Measurements from ENCODE around the gene ACTR3. TPM values are rescaled to one million over a fixed set of nuclear protein-coding genes. Genes with fewer than 3 reads are reported as not detected.

ACTR3 gene
- total and polyA plus RNA-seq, 10 of the 15 experiments (the other 5 are each of a cell fraction or from before 2014, with no cell fraction given), result 79.1 to 616 (median 471) TPM

GRCh38 chr2:113867571-113867970 lies 22.3 kb upstream of the ACTR3 start:
- Histone ChIP-seq H3K9me3 (replicated peaks; ENCODE audit: control insufficient read depth, insufficient read depth, low read length) (no peaks in the 10 kb centered on the region), H4K20me1 (ENCODE audit: control insufficient read depth, insufficient read depth) (no peaks in the 10 kb centered on the region), H3K27ac (ENCODE audit: control insufficient read depth, insufficient read depth) (no peak overlapping the region), H3K9ac (ENCODE audit: control insufficient read depth, insufficient read depth, low read length) (no peak overlapping the region), H3K4me2 (ENCODE audit: control insufficient read depth, insufficient read depth) (no peak overlapping the region), H3K36me3 (ENCODE audit: control insufficient read depth in 2 of 2, insufficient read depth in 2 of 2, low read length in 1 of 2) (no peaks in the 10 kb centered on the region), H3K27me3 (replicated peaks in 1 of 2; ENCODE audit: control insufficient read depth in 2 of 2, insufficient read depth in 2 of 2, low read length in 1 of 2) (no peaks in the 10 kb centered on the region), H3K4me3 (no peak overlapping the region), H2AFZ (ENCODE audit: control insufficient read depth, low read depth, low read length) (no peak overlapping the region), H3K79me2 (ENCODE audit: control insufficient read depth, insufficient read depth, low read length) (no peaks in the 10 kb centered on the region), H3K4me1 (ENCODE audit: control insufficient read depth, insufficient read depth, low read length) (peaks cover 4% of the 10 kb centered on the region; the same call in 1 of the 2 replicates)
- 99% methylated on average over 4 of the region's 4 CpGs for WGBS (ENCODE audit: insufficient coverage, insufficient replicate concordance, low lambda C conversion rate, missing lambda C conversion rate)
- DNase-seq (ENCODE audit: low read depth, low spot score) (no peak), ATAC-seq (no peak), FAIRE-seq (no peak)
- in situ Hi-C loops (cut with MboI) (no loop called here), intact Hi-C loops (cut with micrococcal nuclease; ENCODE audit: unreplicated experiment) (no loop called here)
- SMC1A ChIA-PET (ENCODE audit: uncharacterized antibody, unreplicated experiment), result no interaction called here
- RAD21 ChIA-PET (ENCODE audit: unreplicated experiment), result no interaction called here
- CTCF ChIA-PET, result no interaction called here
- TF ChIP-seq GABPA (IDR thresholded peaks at IDR 0.05; ENCODE audit: low read depth), result no peak
- no peak for TF ChIP-seq MTA3 (IDR thresholded peaks at IDR 0.05; ENCODE audit: borderline replicate concordance, low read length)
- TF ChIP-seq, protein P1, sequence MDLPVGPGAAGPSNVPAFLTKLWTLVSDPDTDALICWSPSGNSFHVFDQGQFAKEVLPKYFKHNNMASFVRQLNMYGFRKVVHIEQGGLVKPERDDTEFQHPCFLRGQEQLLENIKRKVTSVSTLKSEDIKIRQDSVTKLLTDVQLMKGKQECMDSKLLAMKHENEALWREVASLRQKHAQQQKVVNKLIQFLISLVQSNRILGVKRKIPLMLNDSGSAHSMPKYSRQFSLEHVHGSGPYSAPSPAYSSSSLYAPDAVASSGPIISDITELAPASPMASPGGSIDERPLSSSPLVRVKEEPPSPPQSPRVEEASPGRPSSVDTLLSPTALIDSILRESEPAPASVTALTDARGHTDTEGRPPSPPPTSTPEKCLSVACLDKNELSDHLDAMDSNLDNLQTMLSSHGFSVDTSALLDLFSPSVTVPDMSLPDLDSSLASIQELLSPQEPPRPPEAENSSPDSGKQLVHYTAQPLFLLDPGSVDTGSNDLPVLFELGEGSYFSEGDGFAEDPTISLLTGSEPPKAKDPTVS (IDR thresholded peaks at IDR 0.05; ENCODE audit: low read depth, low read length), result no peak
- no peak for TF ChIP-seq IRF5 (IDR thresholded peaks at IDR 0.05; ENCODE audit: borderline replicate concordance)
- TF ChIP-seq BCL11A (IDR thresholded peaks at IDR 0.05; ENCODE audit: low read depth, low read length), result no peak
- no peak for TF ChIP-seq IKZF1 (conservative IDR thresholded peaks at IDR 0.05)
- TF ChIP-seq, protein P2, sequence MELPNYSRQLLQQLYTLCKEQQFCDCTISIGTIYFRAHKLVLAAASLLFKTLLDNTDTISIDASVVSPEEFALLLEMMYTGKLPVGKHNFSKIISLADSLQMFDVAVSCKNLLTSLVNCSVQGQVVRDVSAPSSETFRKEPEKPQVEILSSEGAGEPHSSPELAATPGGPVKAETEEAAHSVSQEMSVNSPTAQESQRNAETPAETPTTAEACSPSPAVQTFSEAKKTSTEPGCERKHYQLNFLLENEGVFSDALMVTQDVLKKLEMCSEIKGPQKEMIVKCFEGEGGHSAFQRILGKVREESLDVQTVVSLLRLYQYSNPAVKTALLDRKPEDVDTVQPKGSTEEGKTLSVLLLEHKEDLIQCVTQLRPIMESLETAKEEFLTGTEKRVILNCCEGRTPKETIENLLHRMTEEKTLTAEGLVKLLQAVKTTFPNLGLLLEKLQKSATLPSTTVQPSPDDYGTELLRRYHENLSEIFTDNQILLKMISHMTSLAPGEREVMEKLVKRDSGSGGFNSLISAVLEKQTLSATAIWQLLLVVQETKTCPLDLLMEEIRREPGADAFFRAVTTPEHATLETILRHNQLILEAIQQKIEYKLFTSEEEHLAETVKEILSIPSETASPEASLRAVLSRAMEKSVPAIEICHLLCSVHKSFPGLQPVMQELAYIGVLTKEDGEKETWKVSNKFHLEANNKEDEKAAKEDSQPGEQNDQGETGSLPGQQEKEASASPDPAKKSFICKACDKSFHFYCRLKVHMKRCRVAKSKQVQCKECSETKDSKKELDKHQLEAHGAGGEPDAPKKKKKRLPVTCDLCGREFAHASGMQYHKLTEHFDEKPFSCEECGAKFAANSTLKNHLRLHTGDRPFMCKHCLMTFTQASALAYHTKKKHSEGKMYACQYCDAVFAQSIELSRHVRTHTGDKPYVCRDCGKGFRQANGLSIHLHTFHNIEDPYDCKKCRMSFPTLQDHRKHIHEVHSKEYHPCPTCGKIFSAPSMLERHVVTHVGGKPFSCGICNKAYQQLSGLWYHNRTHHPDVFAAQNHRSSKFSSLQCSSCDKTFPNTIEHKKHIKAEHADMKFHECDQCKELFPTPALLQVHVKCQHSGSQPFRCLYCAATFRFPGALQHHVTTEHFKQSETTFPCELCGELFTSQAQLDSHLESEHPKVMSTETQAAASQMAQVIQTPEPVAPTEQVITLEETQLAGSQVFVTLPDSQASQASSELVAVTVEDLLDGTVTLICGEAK (IDR thresholded peaks at IDR 0.05; ENCODE audit: borderline replicate concordance), result no peak
- POLR2A ChIA-PET, result no interaction called here
- BruUV-seq (replicated peaks), result no TSS peak
